Suprapubic skin (tissue), 4 donors: Measurements from ENCODE around the gene ABCC3. TPM values are rescaled to one million over a fixed set of nuclear protein-coding genes. Genes with fewer than 3 reads are reported as not detected.

Experiments used
- DNase-seq, 2 donors: peaks; one replicate each; pipeline ENCODE4 v3.0.0-alpha.2; 2019; ENCODE audit warnings: low spot score in 2 of 2
- H3K27ac ChIP-seq: fragments of 200-600 bp; sonication (generic); one replicate; pipeline ENCODE4 v1.5.1; 2019
- H3K27me3 ChIP-seq: fragments of 200-600 bp; sonication (generic); one replicate; pipeline ENCODE4 v1.5.1; 2019
- H3K36me3 ChIP-seq: fragments of 200-600 bp; sonication (generic); one replicate; pipeline ENCODE4 v1.5.1; 2019
- H3K4me1 ChIP-seq: fragments of 200-600 bp; sonication (generic); one replicate; pipeline ENCODE4 v1.5.1; 2019
- H3K4me3 ChIP-seq: fragments of 200-600 bp; sonication (generic); one replicate; pipeline ENCODE4 v1.5.1; 2019; ENCODE audit warnings: mild to moderate bottlenecking
- H3K9me3 ChIP-seq: fragments of 200-600 bp; sonication (generic); one replicate; pipeline ENCODE4 v1.5.1; 2019
- EP300 ChIP-seq: sonication (generic); formaldehyde crosslinking; IDR thresholded peaks from one replicate; pipeline ENCODE4 v1.6.1; 2017; ENCODE audit warnings: antibody characterized with exemption
- POLR2A ChIP-seq, 2 donors: fragments of 450-650 bp; IDR thresholded peaks; one replicate each; pipeline ENCODE4 v1.6.1; 2017; ENCODE audit warnings: antibody characterized with exemption in 2 of 2, mild to moderate bottlenecking in 2 of 2, moderate library complexity in 2 of 2
- POLR2AphosphoS5 ChIP-seq, 3 donors: sonication (generic); formaldehyde crosslinking; IDR thresholded peaks; one replicate each; pipeline ENCODE4 v1.6.1; 2017; ENCODE audit warnings: antibody characterized with exemption in 3 of 3
- WGBS: methylation state at CpG from one replicate; pipeline ENCODE4 v1.1.5; 2018; 5-methylcytosine and 5-hydroxymethylcytosine counted together
- total RNA-seq, 4 donors: library from RNA; depleted of rRNA; stranded (reverse); fragments of >200 nt; gene quantifications; one replicate each; pipeline ENCODE4 v1.1.0, GENCODE V29; 2016
- TF ChIP-seq, protein P1 (sequence below), 2 donors: fragments of 200-600 bp in 1 of 2; fragments of 450-650 bp in 1 of 2; sonication (generic) in 1 of 2; IDR thresholded peaks; one replicate each; pipeline ENCODE4 v1.5.1; 2016 to 2019; ENCODE audit warnings: antibody characterized with exemption in 2 of 2, mild to moderate bottlenecking in 1 of 2, moderate library complexity in 1 of 2

The ABCC3 gene
- total RNA-seq, 4 donors from 2014 or later, result 31.7 to 113 (median 36.2) TPM

GRCh38 chr17:50619489-50619888 lies 15.2 kb upstream of the ABCC3 start:
- Histone ChIP-seq H3K36me3 (no peaks in the 10 kb centered on the region), H3K4me1 (peaks cover 6% of the 10 kb centered on the region), H3K27me3 (peaks cover 19% of the 10 kb centered on the region), H3K27ac (no peak overlapping the region), H3K4me3 (no peak overlapping the region), H3K9me3 (no peaks in the 10 kb centered on the region)
- no peak for DNase-seq
- TF ChIP-seq, protein P1, sequence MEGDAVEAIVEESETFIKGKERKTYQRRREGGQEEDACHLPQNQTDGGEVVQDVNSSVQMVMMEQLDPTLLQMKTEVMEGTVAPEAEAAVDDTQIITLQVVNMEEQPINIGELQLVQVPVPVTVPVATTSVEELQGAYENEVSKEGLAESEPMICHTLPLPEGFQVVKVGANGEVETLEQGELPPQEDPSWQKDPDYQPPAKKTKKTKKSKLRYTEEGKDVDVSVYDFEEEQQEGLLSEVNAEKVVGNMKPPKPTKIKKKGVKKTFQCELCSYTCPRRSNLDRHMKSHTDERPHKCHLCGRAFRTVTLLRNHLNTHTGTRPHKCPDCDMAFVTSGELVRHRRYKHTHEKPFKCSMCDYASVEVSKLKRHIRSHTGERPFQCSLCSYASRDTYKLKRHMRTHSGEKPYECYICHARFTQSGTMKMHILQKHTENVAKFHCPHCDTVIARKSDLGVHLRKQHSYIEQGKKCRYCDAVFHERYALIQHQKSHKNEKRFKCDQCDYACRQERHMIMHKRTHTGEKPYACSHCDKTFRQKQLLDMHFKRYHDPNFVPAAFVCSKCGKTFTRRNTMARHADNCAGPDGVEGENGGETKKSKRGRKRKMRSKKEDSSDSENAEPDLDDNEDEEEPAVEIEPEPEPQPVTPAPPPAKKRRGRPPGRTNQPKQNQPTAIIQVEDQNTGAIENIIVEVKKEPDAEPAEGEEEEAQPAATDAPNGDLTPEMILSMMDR (IDR thresholded peaks at IDR 0.05), result no peak
- no peak for TF ChIP-seq EP300
- TF ChIP-seq POLR2A (IDR thresholded peaks at IDR 0.05), result no peak
- TF ChIP-seq POLR2AphosphoS5 (IDR thresholded peaks at IDR 0.05), result no peak
- WGBS, result 90% methylated on average over 7 of the region's 7 CpGs

- 74% methylated on average over 5 of the region's 5 CpGs for whole genome bisulfite sequencing
- TF ChIP-seq POLR2A (IDR thresholded peaks at IDR 0.05), result no peak
- TF ChIP-seq, protein P1 (IDR thresholded peaks at IDR 0.05), result no peak
- no peak for TF ChIP-seq POLR2AphosphoS5 (IDR thresholded peaks at IDR 0.05)
- no peak for TF ChIP-seq EP300
Observed at GRCh38 chr17:50620237-50620636, 14.4 kb upstream of the ABCC3 start.

GRCh38 chr17:50620858-50621257 lies 13.8 kb upstream of the ABCC3 start:
- no peak overlapping the region for H3K27ac ChIP-seq
- no peaks in the 10 kb centered on the region for H3K36me3 ChIP-seq
- H3K27me3 ChIP-seq, result peaks cover 19% of the 10 kb centered on the region
- H3K9me3 ChIP-seq, result no peaks in the 10 kb centered on the region
- DNase-seq, result no peak
- no peak for TF ChIP-seq EP300
- no peak for TF ChIP-seq POLR2A (IDR thresholded peaks at IDR 0.05)
- no peak for TF ChIP-seq POLR2AphosphoS5 (IDR thresholded peaks at IDR 0.05)
- TF ChIP-seq, protein P1 (IDR thresholded peaks at IDR 0.05), result no peak
- H3K4me3 ChIP-seq, result no peak overlapping the region
- WGBS, result 62% methylated on average over 17 of the region's 17 CpGs
- H3K4me1 ChIP-seq, result peaks cover 8% of the 10 kb centered on the region

More at GRCh38 chr17:50620237-50620636, 14.4 kb upstream of the ABCC3 start:
- H3K9me3 ChIP-seq, result no peaks in the 10 kb centered on the region
- H3K27ac ChIP-seq, result no peak overlapping the region
- peaks cover 6% of the 10 kb centered on the region for H3K4me1 ChIP-seq
- peaks cover 19% of the 10 kb centered on the region for H3K27me3 ChIP-seq
- H3K4me3 ChIP-seq, result no peak overlapping the region
- H3K36me3 ChIP-seq, result no peaks in the 10 kb centered on the region
- no peak for DNase-seq

- Histone ChIP-seq H3K27ac (no peak overlapping the region), H3K4me3 (no peak overlapping the region), H3K9me3 (no peaks in the 10 kb centered on the region), H3K4me1 (peaks cover 14% of the 10 kb centered on the region), H3K27me3 (peaks cover 19% of the 10 kb centered on the region), H3K36me3 (no peaks in the 10 kb centered on the region)
- DNase-seq, result no peak
- 69% methylated on average over 16 of the region's 16 CpGs for WGBS
- TF ChIP-seq POLR2A (IDR thresholded peaks at IDR 0.05) (no peak), EP300 (no peak), POLR2AphosphoS5 (IDR thresholded peaks at IDR 0.05) (no peak)
- TF ChIP-seq, protein P1 (IDR thresholded peaks at IDR 0.05), result no peak
Observed at GRCh38 chr17:50621574-50622031, 13.1 kb upstream of the ABCC3 start.

DNA sequence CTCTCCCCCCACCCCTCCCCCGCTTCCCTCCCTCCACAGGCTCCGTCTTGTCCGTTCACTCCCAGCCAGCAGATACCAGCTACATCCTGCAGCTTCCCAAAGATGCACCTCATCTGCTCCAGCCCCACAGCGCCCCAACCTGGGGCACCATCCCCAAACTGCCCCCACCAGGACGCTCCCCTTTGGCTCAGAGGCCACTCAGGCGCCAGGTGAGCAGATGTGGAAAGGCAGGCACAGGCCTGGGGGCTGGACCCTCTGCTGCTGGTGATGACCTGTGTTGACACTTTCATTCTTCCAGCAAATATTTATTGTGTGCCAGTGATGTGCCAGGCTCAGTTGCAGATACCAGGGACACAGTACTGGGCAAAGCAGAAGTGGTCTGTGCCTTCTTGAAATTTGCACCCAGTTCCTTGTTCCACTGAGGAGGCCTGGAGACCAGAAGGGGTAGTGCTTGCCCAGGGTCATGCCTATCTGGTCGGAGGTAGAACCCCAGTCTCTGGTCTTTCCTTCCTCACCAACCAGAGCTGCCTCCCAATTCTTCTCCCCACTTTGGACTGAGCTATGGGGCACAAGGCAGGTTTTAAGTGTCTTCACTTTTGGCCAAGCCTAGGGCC lies 10.3 kb upstream of the ABCC3 start:
- Histone ChIP-seq H3K4me3 (no peak overlapping the region), H3K36me3 (no peaks in the 10 kb centered on the region), H3K9me3 (no peaks in the 10 kb centered on the region), H3K27ac (no peak overlapping the region), H3K27me3 (peaks cover 28% of the 10 kb centered on the region), H3K4me1 (peaks cover 8% of the 10 kb centered on the region)
- 75% methylated on average over 7 of the region's 7 CpGs for WGBS
- TF ChIP-seq POLR2AphosphoS5 (IDR thresholded peaks at IDR 0.05) (no peak), POLR2A (IDR thresholded peaks at IDR 0.05) (no peak), EP300 (no peak)
- TF ChIP-seq, protein P1 (IDR thresholded peaks at IDR 0.05), result no peak
- no peak for DNase-seq
